K562 (cell line): ENCODE measurements around the gene LY6G6F. TPM values are rescaled to one million over a fixed set of nuclear protein-coding genes. Genes with fewer than 3 reads are reported as not detected.

Source experiments
- BCL6 ChIP-seq: fragments of 250-450 bp; sonication (Bioruptor Pico); IDR thresholded peaks from 2 replicates; pipeline ENCODE4 v1.4.0; 2020
- CBFA2T2 ChIP-seq: fragments of 450-650 bp; conservative IDR thresholded peaks from 2 replicates; pipeline ENCODE4 v1.6.1; 2017; ENCODE audit warnings: mild to moderate bottlenecking
- CHD1 ChIP-seq: fragments of 200-600 bp; sonication (generic); IDR thresholded peaks from one replicate; pipeline ENCODE4 v1.6.1; 2012; ENCODE audit warnings: mild to moderate bottlenecking, moderate library complexity, low read length, inconsistent platforms
- CXXC5 ChIP-seq: fragments of 250-450 bp; sonication (Bioruptor Pico); IDR thresholded peaks from 2 replicates; pipeline ENCODE4 v1.8.0; 2022; ENCODE audit warnings: inconsistent platforms, mild to moderate bottlenecking, moderate library complexity
- EGR1 ChIP-seq: fragments of 450-650 bp; conservative IDR thresholded peaks from 2 replicates; pipeline ENCODE4 v1.6.1; 2017; ENCODE audit warnings: mild to moderate bottlenecking
- FIP1L1 ChIP-seq: fragments of 200-400 bp; formaldehyde crosslinking; IDR thresholded peaks from 2 replicates; pipeline ENCODE4 v1.6.1; 2018; ENCODE audit warnings: mild to moderate bottlenecking, low read depth, low read length; ENCODE audit not compliant: poor library complexity, severe bottlenecking
- HES1 ChIP-seq: fragments of 450-650 bp; IDR thresholded peaks from 2 replicates; pipeline ENCODE4 v1.6.1; 2016; ENCODE audit warnings: low read depth, mild to moderate bottlenecking, moderate library complexity
- HMG20A ChIP-seq: fragments of 450-650 bp; formaldehyde crosslinking; conservative IDR thresholded peaks from 2 replicates; pipeline ENCODE4 v1.4.0; 2020; ENCODE audit warnings: mild to moderate bottlenecking, mixed read lengths
- POLR2AphosphoS2 ChIP-seq: IDR thresholded peaks from 2 replicates; pipeline ENCODE4 v1.6.1; 2012; ENCODE audit warnings: low read length, improper control_type of control experiment
- SREBF2 ChIP-seq: sonication (generic); formaldehyde crosslinking; IDR thresholded peaks from 2 replicates; pipeline ENCODE4 v1.4.0; 2020; ENCODE audit warnings: mild to moderate bottlenecking, missing genetic modification reagents
- TEAD4 ChIP-seq, 2 experiments: sonication (generic) in 1 of 2; formaldehyde crosslinking in 1 of 2; IDR thresholded peaks; 2 replicates each; pipeline versions ENCODE4 v1.6.1 to v1.8.0; 2012 to 2022; ENCODE audit warnings: borderline replicate concordance in 1 of 2, inconsistent platforms in 1 of 2, low read length in 1 of 2, mild to moderate bottlenecking in 1 of 2, missing genetic modification reagents in 1 of 2
- ZNF280A ChIP-seq: fragments of 450-650 bp; IDR thresholded peaks from 2 replicates; pipeline ENCODE4 v1.6.1; 2018; ENCODE audit warnings: mild to moderate bottlenecking, low read depth; ENCODE audit not compliant: partially characterized antibody
- ZNF57 ChIP-seq: fragments of 450-650 bp; formaldehyde crosslinking; IDR thresholded peaks from 2 replicates; pipeline ENCODE4 v1.4.0; 2020; ENCODE audit warnings: mild to moderate bottlenecking, moderate library complexity
- ZNF609 ChIP-seq: sonication (generic); formaldehyde crosslinking; IDR thresholded peaks from 2 replicates; pipeline ENCODE4 v1.8.1; 2023; ENCODE audit warnings: missing genetic modification reagents, mild to moderate bottlenecking, borderline replicate concordance
- ZNF766 ChIP-seq: fragments of 200-800 bp; sonication (Bioruptor generic); conservative IDR thresholded peaks from 2 replicates; pipeline ENCODE4 v1.6.1; 2016; ENCODE audit warnings: missing genetic modification characterization, missing compliant biosample characterization
- polyA plus RNA-seq, 8 experiments: library from polyadenylated mRNA; depleted of rRNA in 4 of 8; stranded (reverse) in 5 of 8; unstranded in 3 of 8; fragments of >200 nt; fragmentation: Nextera tagmentation in 2 of 8; fragmentation: Illumina TruSeq in 1 of 8; extraction: Ambion mirVana in 2 of 8; extraction: Trizol in 1 of 8; gene quantifications; 2 replicates each; pipeline versions ENCODE4 v1.2.1 to v1.2.3, GENCODE V29; 2011 to 2014; ENCODE audit warnings: inconsistent platforms in 1 of 8, missing spikeins in 1 of 8
- total RNA-seq, 7 experiments: library from RNA; depleted of rRNA in 6 of 7; stranded (reverse); fragments of >200 nt in 6 of 7; fragmentation: Illumina TruSeq in 2 of 7; extraction: Trizol in 2 of 7; gene quantifications; 2 replicates each; pipeline versions ENCODE4 v1.2.1 to v1.2.3, GENCODE V29; 2011 to 2021; ENCODE audit warnings: low replicate concordance in 1 of 7
- TF ChIP-seq, protein P1 (sequence below): fragments of 250-450 bp; sonication (Bioruptor Pico); IDR thresholded peaks from 2 replicates; pipeline ENCODE4 v1.5.0; 2021; ENCODE audit warnings: mild to moderate bottlenecking, moderate library complexity

The LY6G6F gene
- total and polyA plus RNA-seq, 9 of the 15 experiments (the other 6 are each of a cell fraction or from before 2014, with no cell fraction given): 0.14 to 0.50 (median 0.28) TPM; not detected in 2

GRCh38 chr6:31664790-31665500 lies 41.7 kb upstream of the LY6G6F start, which contains the start of gene GPANK1 (continued):
- TF ChIP-seq ZNF609 (CRISPR knock-in tag) (peak; percentile 98), FIP1L1 (no peak), TEAD4 (IDR thresholded peaks at IDR 0.05; ENCODE audit: low read length) (peak; percentile 74), TEAD4 (CRISPR knock-in tag; IDR thresholded peaks at IDR 0.05; ENCODE audit: borderline replicate concordance) (no peak), ZNF280A (no peak), POLR2AphosphoS2 (peak; percentile 91; the same call in 1 of the 2 replicates), SREBF2 (CRISPR knock-in tag) (0 out of 2 replicates have a peak, but pooled peaks have one; percentile 92), BCL6 (CRISPR knock-in tag) (no peak), ZNF766 (CRISPR knock-in tag) (no peak), HMG20A (CRISPR knock-in tag) (no peak), CBFA2T2 (no peak), HES1 (peak; percentile 76), ZNF57 (CRISPR knock-in tag) (peak; percentile 73; the same call in 1 of the 2 replicates), CHD1 (peak; percentile 97), EGR1 (no peak), CXXC5 (peak; percentile 88)
- TF ChIP-seq, protein P1, sequence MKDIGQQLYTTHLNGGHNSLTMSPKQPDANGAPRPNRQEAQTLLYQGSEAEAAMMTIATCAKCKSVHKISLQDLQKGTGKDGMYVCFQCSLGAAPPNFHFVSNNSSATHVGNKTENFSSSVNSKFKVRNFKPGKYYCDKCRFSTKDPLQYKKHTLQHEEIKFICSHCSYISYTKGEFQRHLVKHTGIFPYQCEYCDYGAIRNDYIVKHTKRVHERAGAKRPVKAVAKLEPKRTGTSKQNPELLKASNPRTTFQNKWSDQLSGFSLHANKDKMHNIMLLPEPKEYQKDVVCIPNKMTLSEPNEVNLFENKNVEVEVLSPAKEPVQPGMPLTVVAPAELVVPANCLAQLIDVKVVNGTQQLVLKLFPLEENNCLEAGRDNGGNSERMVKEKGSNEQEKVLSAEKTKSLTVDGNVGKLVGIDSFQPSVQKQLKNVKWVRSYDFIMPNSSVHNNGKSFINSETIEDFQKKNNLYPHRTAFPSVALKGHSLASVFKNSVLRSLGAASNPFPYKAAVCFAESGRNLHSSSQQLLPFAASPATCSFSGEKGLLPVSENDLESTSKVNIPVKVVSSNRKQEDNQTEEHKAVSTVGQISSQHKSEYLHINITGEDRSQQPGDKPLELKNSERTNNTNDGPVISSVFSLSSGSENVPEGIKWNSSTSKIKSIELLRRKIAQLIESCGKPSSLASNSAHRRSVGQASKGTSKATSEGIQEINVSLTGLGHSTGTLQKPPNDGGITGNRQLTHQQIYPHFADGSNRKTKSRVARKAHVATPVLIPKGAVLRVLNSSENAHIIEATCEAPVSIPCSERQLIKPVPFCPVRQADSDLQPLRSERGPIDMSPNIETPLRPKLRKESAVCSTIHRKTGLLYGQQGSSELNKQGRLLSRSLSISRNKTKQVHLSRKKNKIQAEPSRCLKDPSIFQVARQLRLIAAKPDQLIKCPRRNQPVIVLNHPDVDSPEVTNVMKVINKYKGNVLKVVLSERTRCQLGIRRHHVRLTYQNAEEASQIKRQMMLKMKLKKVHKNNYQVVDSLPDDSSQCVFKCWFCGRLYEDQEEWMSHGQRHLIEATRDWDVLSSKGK (CRISPR knock-in tag): no peak
